ENCODE results near the gene HIPK2.

- TF ChIP-seq CTCF (conservative IDR thresholded peaks at IDR 0.05; ENCODE audit: low read depth, low read length) (no peak), EZH2 (IDR thresholded peaks at IDR 0.05; ENCODE audit: borderline replicate concordance, low read depth, low read length, poor library complexity, severe bottlenecking) (no peak)
Observed at GRCh38 chr7:139661043-139661440, 116.8 kb downstream of the HIPK2 start.
